HG02840 (cell line): ENCODE data around the gene ZNF614.
"Not testable (repeated sequence)": the region's sequence is repeated elsewhere in the genome, so short reads cannot be mapped to it uniquely, and the experiment has no call there.

Experiments used
- ATAC-seq: cut with Tn5 transposase; IDR thresholded peaks from one replicate; pipeline ENCODE4 v1.9.1; 2021; ENCODE audit warnings: mild to moderate bottlenecking, moderate library complexity, moderate number of reproducible peaks; ENCODE audit not compliant: unreplicated experiment, low FRiP score

The ZNF614 gene

GRCh38 chr19:52028027-52028779 lies at the start of gene ZNF614:
ZNF614 (minus strand) TSS chr19:52028379; CDS start chr19:52025745, 2,634 bp downstream.
- peak; percentile 88 for ATAC-seq

- ATAC-seq, result no peak
Measured at GRCh38 chr19:52070496-52070895, 42.3 kb upstream of the ZNF614 start.

GRCh38 chr19:52069653-52070052 lies 41.5 kb upstream of the ZNF614 start:
- ATAC-seq, result no peak

- ATAC-seq, result no peak
Measured at GRCh38 chr19:52066258-52066863, 38.2 kb upstream of the ZNF614 start.

- no peak for ATAC-seq
Measured at GRCh38 chr19:52065399-52065798, 37.2 kb upstream of the ZNF614 start.

- not testable (repeated sequence) for ATAC-seq
Measured at GRCh38 chr19:52056480-52056879, 28.3 kb upstream of the ZNF614 start.

GRCh38 chr19:52051736-52052135 lies 23.6 kb upstream of the ZNF614 start:
- ATAC-seq, result not testable (repeated sequence)

GRCh38 chr19:52048555-52049501 lies 20.6 kb upstream of the ZNF614 start, which contains the start of gene ZNF432:
ZNF432 (minus strand) TSS chr19:52048838; CDS start chr19:52046868, 1,970 bp downstream.
- peak; percentile 91 for ATAC-seq

GRCh38 chr19:52039169-52039568 lies 11.0 kb upstream of the ZNF614 start:
- ATAC-seq, result no peak

- ATAC-seq, result no peak
Measured at GRCh38 chr19:52034051-52034728, 6.0 kb upstream of the ZNF614 start.

- ATAC-seq, result no peak
Measured at GRCh38 chr19:52028780-52029123, 573 bp upstream of the ZNF614 start.

GRCh38 chr19:52026255-52026990 lies 1.8 kb downstream of the ZNF614 start:
- not testable (repeated sequence) for ATAC-seq

- ATAC-seq, result not testable (repeated sequence)
Measured at GRCh38 chr19:52024478-52024877, 3.7 kb downstream of the ZNF614 start.

- no peak for ATAC-seq
Measured at GRCh38 chr19:52022193-52022592, 6.0 kb downstream of the ZNF614 start.

- ATAC-seq, result no peak
Measured at GRCh38 chr19:52020506-52020905, 7.7 kb downstream of the ZNF614 start.

- no peak for ATAC-seq
Measured at GRCh38 chr19:52010674-52011073, 17.5 kb downstream of the ZNF614 start.

GRCh38 chr19:52007806-52008557 lies 20.2 kb downstream of the ZNF614 start, which contains the start of gene ZNF615:
ZNF615 (minus strand) TSS chr19:52008211; CDS start chr19:52003711, 4,500 bp downstream.
- ATAC-seq, result peak; percentile 82

GRCh38 chr19:52007451-52007805 lies 20.8 kb downstream of the ZNF614 start:
- no peak for ATAC-seq
